Stimulated activated CD4-positive, alpha-beta T cell treated with anti-CD3 and anti-CD28 coated beads, Interleukin-15, amount 100 ng/mL, for 24 hours (primary cell): ENCODE data around the gene CD207.
A peak's percentile ranks its signal among the peaks of the same experiment; 100 is the strongest.
"Not testable (repeated sequence)": the region's sequence is repeated elsewhere in the genome, so short reads cannot be mapped to it uniquely, and the experiment has no call there.

Experiments
- DNase-seq: peaks from one replicate; pipeline ENCODE4 v3.0.0-alpha.2; 2020

CD207 gene

DNA sequence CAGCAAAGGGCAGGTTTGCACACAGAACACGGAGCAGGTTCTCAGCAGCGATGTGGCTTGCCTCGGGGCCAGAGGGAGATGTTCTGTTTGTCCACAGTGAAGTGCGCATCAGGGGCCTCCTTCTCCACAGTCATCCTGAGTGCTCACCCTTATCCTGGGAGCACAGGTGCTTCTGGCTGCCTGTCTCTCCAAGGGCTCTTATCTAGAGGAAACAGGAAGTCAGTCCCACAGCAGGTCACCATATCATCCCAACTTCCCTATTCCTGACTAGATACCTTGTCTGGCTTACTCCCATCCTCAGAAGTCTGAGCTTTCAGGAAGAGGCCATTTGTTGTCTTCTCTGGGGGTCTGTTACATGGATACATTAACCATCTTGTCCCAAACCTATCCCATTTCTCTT is at the start of gene CD207:
TSS of gene CD207 (minus strand) at position 174 of the 400 bp plus-strand sequence. CDS start at position 134, 40 bp downstream.
- DNase-seq = no peak

DNA sequence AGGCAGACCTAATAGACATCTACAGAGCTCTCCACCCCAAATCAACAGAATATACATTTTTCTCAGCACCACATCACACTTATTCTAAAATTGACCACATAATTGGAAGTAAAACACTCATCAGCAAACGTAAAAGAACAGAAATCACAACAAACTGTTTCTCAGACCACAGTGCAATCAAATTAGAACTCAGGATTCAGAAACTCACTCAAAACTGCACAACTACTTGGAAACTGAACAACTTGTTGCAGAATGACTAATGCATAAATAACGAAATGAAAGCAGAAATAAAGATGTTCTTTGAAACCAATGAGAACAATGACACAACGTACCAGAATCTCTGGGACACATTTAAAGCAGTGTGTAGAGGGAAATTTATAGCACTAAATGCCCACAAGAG is 42.9 kb upstream of the CD207 start:
- not testable (repeated sequence) for DNase-seq

DNA sequence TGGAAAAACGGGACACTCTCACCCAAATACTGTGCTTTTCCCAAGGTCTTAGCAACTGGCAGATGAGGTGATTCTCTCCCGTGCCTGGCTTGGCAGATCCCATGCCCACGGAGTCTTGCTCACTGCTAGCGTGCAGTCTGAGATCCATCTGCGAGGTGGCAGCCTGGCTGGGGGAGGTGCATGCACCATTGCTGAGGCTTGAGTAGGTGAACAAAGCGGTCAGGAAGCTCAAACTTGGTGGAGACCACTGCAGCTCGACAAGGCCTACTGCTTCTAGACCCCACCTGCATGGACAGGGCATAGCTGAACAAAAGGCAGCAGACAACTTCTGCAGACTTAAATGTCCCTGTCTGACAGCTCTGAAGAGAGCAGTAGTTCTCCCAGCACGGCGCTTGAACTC is 40.5 kb upstream of the CD207 start:
- DNase-seq = not testable (repeated sequence)

DNA sequence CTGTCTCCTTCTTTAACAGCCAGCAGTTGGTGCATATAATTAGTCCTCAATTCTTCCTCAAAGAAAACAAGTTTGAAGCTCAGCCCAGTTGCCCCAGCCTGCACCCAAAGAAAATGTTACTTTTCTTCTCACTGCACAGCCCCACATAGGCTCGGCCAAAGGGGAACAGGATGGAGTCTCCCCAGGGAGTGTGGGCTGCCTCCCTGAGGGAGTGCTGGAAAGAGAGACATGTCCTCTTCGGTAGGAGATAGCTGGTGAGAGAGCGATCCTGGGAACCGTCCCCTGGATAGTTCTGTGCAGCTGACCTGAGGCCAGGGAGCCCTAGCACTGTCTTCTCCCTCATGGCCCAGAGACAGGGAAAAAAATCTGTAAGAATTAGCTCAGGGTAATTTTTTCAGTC is 37.9 kb upstream of the CD207 start:
- no peak for DNase-seq

DNA sequence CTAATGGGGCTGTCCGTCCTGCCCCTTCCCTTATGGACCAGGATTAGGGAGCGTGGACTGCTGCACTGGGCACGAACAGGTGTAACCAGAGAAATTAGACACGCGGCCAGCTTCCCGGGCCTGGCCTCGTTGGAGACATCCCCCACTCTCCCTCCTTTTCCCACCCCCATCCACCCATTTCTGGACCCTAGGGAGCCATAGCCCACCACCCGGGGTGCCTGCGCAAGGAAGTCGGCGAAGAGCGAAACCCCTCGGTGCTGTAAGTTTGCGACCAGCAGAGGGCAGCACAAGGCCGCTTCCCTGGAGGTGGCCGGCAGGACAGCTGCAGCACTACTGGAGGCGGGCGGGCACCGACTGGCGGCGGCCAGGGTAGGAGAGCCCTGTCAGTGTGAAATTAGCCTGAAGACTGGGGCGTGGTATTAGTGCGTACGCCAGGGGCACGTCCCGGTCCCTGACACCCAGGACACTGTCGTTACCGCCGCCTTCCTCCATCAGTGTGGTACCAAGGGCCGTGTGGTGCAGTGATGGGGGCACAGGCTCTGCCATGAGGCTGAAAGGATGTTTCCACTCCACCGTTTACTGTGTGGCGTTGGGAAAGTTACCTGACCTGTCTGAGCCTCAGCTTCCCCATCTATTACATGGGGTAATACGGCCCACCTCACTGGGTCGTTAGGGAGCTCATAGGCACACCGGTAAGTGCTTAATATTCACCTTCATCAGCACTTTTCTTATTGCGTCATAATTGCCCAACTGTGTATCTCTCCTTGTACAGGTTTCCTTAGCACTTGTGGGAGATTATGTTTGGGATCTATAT is 36.0 kb upstream of the CD207 start:
- DNase-seq = peak; percentile 91

DNA sequence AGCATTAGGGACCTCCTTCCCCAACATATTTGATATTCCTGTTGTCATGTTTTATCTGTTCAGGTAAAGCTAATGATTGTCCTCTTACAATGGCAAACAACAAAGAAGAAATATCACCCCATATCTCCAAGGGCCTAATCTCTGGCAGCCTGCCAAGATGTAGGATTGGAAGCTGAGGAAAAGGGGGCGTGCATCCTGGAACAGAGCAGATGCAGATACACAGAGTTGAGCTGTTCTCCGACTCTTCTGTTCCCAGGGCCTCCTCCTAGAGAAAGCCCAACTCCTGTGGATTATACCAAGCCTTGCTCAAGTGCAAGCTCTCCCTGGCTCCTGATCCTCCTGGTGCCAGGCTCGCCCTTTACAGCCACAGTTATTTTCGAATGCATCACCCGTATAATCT is 35.2 kb upstream of the CD207 start:
- DNase-seq = no peak

DNA sequence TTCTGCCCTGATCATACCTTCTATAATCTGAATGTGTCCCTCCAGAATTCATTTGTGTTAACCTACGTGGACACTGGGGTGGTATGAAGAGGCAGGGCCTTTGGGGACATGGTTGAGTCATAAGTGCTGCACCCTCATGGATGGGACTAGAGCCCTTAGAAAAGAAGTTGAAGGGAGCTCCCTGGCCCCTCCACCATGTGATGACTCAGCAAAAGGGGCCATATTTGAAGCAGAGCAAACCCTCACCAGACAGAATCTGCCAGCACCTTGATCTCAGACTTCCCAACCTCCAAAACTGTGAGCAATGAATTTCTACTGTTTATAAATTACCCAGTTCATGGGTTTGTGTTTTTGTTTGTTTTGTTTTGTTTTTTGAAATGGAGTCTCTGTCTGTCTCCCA is 33.4 kb upstream of the CD207 start:
- no peak for DNase-seq

DNA sequence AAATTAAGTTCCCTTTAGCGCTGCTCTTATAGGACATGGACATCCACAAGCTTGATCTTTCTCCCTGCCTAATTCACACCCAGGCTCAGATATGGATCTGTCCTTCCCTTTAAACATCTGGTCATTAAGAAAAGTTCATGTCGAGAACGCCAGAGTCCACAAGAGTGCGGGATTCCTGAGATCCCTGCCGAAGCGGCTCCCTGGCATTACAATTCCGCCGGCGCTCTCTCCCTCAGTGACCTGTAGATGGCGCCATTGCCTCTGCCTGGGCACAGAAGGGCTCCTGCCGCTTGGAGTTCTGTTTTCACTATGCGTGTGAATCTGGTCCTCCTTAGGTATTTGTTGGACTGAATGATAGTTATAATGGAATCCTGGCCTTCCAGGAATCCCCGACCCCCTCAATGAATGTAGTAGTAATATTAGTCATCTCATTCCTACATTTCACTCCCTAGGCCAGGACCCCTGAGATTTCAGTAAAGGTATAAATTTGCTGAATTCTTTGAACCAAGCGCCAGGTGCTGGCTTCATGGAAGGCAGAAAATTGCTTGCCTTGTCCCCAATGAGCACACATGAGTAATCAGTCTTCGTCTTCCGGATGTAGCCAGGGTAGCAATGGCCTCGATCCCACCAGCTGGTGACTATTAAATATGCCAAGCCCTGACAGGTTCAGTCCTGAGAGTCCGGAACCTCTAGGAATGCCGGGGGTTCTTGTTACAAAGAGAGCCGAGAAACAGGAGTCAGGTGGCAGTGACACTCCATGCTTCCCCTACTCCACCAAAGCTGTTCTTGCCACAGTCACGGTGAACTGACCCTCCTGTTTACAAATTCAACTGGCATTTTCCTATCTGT is 26.4 kb upstream of the CD207 start:
- DNase-seq = peak; percentile 84

DNA sequence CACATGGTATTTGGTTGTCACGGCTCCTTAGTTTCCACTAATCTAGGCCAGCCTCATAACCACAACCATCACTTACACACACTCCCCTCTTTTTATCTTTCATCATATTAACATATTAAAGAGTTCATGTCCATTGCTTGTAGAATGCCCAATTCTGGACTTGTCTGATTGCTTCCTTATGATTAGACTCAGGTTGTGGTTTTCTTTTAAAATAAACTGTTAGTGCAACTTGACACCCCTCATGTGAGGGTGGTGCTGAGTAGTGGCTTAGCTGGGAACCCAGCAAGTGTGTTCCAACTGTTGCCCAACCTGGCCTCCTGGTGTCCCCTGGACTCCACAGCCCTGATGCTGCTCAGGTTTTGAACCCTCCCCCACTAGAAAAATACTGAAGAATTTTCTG is 20.1 kb upstream of the CD207 start:
- no peak for DNase-seq

DNA sequence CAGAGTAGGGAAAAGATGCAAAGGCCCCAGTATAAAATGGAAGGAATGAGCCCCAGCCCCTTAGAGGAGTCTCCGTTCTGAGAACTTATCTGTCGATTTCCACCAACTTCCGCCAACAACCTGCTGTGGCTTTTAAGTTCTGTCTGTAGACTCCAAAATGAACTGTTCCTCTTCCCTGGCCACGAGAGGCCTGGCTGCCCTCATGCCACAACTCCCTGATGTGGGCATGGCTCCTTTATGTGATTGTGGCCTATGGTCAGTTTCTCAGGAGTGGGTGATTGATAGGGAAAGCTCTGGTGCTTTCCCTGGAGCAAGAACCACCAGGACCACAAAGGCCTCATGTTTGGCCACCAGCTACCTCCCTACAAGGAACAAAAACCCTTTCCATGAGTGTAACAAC is 18.8 kb upstream of the CD207 start:
- DNase-seq = no peak

DNA sequence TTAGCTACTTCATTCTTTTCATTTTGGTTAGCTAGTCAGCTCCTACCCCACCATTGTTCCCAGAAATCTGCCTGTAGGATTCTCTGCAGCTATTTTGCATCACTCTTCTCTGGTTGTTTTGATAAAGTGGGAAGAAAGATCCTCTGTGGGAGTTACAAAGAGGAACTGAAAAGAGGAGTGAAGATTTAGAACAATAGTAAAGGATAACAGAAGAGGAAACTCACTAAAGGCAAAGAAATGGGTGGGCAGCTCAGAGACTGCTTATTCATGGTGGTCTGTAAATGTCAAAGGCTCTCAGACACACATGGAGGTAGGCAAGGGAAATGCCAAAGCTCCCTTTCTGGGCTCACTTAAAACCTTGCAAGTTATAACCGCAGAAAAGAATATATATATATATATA is 17.2 kb upstream of the CD207 start:
- DNase-seq = no peak

DNA sequence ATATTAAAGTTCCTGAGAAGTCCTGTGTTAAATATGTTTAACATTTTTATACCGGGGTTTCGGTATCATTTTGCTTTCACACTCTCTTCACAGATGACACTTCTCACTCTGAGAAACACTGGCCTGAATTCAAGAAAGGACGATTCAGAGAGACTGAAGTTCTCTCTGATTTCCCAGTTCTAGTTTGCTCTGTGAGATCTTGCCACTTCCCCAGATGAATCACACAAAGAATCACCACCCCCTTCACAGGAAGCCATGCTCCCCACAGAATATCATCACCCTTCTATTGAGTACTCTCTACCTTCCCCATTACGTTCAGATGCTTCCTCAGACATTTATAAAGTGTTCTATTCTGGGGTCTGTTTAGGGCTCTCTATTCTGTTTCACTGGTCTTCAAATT is 16.1 kb upstream of the CD207 start:
- DNase-seq = peak; percentile 43

DNA sequence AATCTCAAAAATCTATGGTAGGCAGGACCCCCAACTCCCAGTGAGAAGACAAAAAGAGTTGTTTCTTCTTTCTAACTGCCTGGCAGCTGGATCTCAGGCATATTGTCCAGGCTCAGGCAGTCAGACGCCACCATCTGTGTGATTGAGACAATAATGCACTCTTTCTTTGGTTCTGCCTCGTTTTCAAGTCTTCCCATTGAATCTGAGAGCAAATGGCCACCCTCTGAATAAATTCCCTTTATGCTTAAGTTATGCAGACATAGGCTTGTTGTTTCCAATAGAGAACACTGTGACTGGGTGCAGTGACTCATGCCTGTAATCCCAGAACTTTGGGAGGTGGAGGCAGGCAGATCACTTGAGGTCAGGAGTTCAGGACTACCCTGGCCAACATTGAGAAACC is 15.3 kb upstream of the CD207 start:
- no peak for DNase-seq

DNA sequence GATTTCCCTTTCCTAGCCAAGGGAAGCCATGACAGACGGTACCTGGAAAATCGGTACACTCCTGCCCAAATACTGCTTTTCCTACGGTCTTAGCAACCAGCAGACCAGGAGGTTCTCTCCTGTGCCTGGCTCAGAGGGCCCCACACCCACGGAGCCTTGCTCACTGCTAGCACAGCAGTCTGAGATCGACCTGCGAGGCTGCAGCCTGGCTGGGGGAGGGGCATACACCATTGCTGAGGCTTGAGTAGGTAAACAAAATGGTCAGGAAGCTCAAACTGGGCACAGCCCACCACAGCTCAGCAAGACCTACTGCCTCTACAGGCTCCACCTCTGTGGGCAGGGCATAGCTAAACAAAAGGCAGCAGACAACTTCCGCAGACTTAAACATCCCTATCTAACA is 6.8 kb upstream of the CD207 start:
- DNase-seq = no peak

DNA sequence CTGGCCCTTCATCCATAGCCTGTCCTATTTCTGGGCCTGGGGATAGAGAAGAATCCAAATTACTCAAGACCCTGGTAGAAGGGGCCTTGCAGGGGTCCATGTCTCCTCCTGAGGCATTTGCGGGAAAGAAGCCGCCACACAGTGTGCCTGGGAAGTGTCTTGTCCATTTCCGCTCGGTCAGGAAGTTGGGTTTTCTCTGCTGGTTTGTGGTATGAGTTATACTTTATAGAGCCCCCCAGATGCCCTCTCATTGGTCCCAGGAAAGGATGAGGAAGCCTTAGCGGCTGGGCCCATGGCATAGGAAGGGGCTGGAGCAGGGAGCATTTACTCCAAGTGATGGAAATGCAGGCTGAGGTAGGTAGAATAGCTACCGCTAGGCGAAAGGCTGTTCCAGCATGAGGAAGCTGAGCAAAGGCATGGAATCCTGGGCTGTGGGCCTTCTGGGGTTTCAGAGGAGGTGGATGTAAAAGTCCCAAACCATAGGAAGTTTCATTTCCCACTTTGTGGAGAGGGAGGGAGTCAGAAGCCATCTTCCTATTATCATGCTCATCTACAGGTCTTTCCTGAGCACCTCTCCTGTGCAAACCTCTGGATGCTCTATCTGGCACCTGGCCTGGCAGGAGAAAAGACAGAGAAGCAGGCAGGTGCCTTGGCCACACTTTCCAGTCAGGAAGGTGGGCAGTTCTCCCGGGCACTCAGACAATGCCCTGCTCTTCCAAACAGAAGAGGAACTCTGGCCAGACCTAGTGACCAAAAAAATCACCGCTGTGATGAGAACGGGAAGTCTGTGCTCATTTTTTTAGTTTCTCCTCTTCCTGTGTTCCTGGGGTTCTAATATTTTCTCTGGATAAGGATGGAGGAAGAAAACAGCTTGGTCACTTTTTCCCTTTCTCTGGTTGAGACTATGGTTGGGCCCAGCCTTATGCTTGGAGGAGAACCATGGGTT is 2.6 kb upstream of the CD207 start:
- no peak for DNase-seq

DNA sequence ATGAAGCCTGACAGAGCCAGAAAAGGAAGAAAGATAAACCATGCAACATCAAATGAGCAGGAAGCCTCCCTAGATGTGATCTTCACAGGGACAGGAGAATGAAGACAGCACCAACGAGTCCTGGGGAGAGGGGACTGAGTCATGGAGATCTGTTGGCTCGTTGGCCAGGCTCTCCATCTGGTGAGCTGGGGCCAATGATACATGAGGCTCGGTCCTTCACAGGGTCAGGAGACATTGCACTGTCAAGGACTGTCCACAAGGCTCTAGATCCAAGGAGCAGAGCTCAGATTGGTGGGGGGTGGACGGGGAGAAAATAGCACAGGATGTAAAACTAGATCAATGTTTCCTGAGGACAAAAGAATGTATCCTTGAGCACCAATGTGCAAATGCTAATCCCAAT is 735 bp downstream of the CD207 start:
- DNase-seq = no peak

DNA sequence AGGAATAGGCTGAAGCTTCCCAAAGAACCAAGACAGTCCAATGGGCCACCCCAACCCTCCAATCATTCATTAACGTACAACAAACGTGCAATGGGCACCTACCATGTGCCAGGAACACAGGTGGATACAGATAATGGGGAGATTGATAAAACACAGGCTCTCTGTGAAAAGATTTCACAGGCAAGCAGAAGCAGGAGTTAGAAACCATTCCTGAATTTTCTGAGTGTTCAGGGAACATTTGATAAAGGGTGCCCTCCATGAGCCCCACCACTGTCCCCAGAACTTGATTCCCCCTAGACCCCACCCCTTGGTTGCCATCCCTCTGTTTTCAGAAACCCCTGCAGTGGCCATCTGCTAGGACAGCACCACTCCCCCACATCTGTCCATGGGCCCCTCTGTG is 1.5 kb downstream of the CD207 start:
- DNase-seq = no peak

DNA sequence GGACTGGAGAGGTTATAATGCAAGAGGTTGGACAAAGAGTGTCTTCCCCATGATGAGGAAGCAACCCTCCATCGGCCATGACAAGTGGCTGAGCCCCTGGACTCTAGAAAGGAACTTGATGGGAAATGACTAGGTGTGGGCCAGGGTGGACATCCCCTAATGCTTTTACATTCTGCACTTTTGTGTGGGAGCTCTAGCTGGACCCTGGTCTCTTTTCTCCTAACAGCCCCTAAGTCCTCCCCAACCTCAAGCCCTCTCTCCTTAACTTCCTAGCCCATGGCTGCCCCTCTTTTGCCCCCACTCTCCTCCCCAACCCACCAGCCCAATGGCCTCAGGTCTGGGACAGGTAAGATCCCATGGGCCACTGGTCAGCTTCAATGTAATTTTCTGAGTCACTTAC is 2.4 kb downstream of the CD207 start:
- DNase-seq = no peak

DNA sequence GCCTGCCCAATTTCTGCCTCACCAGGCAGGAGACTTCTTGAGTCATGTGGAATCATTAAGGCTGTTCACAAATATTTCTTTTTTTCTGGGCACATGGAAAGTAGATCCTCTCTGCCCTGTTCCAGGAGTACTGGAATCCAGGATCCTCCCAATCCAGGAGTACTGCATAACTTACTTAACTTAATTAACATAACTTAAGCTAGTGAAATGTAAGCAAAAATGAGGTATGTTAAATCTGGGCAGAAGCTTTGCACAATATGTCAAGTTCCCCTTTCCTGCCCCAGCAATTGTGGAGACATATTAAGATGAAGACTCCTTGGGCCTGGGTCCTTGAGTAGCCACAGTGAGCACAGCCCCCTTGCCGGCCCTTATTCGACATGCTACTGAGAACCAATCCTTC is 3.2 kb downstream of the CD207 start:
- DNase-seq = no peak

DNA sequence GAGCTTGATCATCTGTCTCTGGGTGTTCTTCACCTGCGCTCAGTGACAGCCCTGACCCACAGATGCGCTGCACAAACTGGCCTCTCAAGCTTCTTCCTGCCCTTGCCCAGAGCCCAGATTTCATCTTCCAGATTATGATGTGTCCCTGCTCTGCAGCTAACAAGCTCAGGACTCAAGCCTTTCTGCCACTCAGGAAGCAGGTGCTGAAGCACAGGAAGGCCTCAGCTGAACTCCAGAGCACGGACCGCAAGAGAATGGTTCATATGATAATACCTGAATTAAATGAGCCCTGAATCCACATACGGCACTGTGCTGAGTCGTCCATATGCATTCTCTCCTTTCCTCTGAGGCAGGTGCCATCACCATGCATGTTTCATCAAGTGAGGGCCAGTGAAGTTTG is 3.8 kb downstream of the CD207 start:
- no peak for DNase-seq

DNA sequence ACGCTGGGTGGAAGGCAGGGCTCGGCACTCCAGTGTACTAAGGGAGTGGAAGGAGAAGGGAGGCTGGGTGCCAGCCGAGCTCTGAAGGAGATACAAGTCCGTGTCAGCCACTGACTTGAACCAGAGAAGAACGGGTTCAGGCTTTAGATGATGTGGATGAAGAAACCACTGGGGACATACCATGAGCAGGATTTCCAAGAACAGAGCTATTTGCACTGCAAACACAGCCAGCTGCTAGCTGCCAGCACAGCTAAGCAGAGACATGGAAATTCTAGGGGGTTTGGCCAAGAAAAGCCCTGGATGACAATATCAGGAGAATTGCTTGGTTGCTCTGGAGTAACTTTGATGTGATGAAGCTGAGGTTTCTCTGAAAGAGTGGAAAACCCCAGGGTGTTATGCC is 5.2 kb downstream of the CD207 start:
- DNase-seq = no peak

DNA sequence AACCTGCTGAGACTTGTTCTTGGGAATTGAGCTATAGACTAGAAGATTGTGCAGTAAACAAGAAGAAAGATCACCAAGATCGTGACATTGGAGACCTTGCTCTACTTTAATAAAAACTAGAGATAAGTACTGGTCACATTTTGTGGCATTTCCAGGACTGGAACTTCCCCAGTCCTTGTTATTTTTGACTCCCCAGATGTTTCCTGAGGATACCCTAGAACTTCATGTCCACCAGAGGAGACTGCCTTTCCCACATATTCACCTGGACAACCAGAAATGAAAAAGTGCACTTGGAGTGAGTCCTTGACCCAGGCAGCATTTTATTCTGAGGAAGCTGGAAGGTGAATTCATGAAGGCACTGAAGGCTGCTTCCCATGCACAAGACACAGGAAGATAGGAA is 5.7 kb downstream of the CD207 start:
- no peak for DNase-seq
